ENCODE results near the gene EDRF1. TPM values are rescaled to one million over a fixed set of nuclear protein-coding genes. Genes with fewer than 3 reads are reported as not detected.

Gene EDRF1
- total RNA-seq, 1 donor from 2014 or later = 18.1 TPM

- ATAC-seq (no peak), DNase-seq (no peak)
- H3K27me3 ChIP-seq (ENCODE audit: low read depth) = no peaks in the 10 kb centered on the region
- H3K27ac ChIP-seq = no peak overlapping the region
- no peaks in the 10 kb centered on the region for H3K9me3 ChIP-seq
- H3K36me3 ChIP-seq = no peaks in the 10 kb centered on the region
- no peaks in the 10 kb centered on the region for H3K4me1 ChIP-seq
- H3K4me3 ChIP-seq = no peak overlapping the region
- TF ChIP-seq, protein P1, sequence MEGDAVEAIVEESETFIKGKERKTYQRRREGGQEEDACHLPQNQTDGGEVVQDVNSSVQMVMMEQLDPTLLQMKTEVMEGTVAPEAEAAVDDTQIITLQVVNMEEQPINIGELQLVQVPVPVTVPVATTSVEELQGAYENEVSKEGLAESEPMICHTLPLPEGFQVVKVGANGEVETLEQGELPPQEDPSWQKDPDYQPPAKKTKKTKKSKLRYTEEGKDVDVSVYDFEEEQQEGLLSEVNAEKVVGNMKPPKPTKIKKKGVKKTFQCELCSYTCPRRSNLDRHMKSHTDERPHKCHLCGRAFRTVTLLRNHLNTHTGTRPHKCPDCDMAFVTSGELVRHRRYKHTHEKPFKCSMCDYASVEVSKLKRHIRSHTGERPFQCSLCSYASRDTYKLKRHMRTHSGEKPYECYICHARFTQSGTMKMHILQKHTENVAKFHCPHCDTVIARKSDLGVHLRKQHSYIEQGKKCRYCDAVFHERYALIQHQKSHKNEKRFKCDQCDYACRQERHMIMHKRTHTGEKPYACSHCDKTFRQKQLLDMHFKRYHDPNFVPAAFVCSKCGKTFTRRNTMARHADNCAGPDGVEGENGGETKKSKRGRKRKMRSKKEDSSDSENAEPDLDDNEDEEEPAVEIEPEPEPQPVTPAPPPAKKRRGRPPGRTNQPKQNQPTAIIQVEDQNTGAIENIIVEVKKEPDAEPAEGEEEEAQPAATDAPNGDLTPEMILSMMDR (IDR thresholded peaks at IDR 0.05) = no peak
- intact Hi-C loops (cut with DNase I) = no loop called here
Observed at GRCh38 chr10:125683821-125684220, 35.7 kb upstream of the EDRF1 start.

- H3K36me3 ChIP-seq = no peaks in the 10 kb centered on the region
- ATAC-seq = peak in 1 of 2 donors; percentile 35
- intact Hi-C loops (cut with DNase I) = no loop called here
- H3K27me3 ChIP-seq (ENCODE audit: low read depth) = no peaks in the 10 kb centered on the region
- no peak overlapping the region for H3K4me3 ChIP-seq
- no peak for DNase-seq
- H3K9me3 ChIP-seq = no peaks in the 10 kb centered on the region
- no peaks in the 10 kb centered on the region for H3K4me1 ChIP-seq
- no peak overlapping the region for H3K27ac ChIP-seq
- TF ChIP-seq, protein P1 (IDR thresholded peaks at IDR 0.05) = no peak
Observed at GRCh38 chr10:125684581-125684980, 34.9 kb upstream of the EDRF1 start.

GRCh38 chr10:125687507-125688185 is 31.9 kb upstream of the EDRF1 start:
- H3K27me3 ChIP-seq (ENCODE audit: low read depth) = no peaks in the 10 kb centered on the region
- H3K9me3 ChIP-seq = no peaks in the 10 kb centered on the region
- TF ChIP-seq, protein P1 (IDR thresholded peaks at IDR 0.05) = no peak
- no peak overlapping the region for H3K4me3 ChIP-seq
- DNase-seq (no peak), ATAC-seq (no peak)
- H3K27ac ChIP-seq = no peak overlapping the region
- no peaks in the 10 kb centered on the region for H3K4me1 ChIP-seq
- H3K36me3 ChIP-seq = no peaks in the 10 kb centered on the region
- intact Hi-C loops (cut with DNase I) = no loop called here

DNA sequence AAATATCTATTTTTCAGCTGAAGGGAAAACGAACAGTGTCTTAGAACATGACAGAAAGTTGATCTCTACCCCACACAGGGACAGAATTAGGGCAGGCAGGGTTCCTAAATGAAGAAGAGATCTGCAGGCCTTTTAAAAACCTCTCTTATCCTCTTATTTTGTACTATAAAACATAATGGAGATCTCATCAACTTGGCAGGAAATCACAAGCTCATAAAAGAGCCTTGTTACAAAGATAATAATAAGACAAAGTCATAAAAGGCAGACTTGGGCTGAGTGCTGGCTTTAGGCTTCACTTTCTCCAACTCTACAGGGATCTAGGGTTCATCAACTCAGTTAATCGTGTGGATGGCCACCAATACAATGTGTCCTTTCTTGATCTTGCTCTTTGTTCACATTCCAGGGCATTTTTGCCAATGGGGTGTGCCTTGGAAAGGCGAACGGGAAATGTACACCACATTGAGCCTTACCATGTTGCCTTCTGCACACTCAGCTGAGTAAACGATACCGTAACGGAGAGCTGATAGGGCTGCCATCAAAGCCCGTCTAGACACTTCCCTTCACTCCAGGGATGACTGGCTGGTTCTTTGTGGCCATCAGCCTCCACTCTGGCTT is 29.4 kb upstream of the EDRF1 start:
- H3K27ac ChIP-seq = no peak overlapping the region
- DNase-seq = no peak
- no peak for ATAC-seq
- intact Hi-C loops (cut with DNase I) = no loop called here
- no peaks in the 10 kb centered on the region for H3K36me3 ChIP-seq
- H3K9me3 ChIP-seq = no peaks in the 10 kb centered on the region
- no peaks in the 10 kb centered on the region for H3K27me3 ChIP-seq (ENCODE audit: low read depth)
- no peak overlapping the region for H3K4me3 ChIP-seq
- TF ChIP-seq, protein P1 (IDR thresholded peaks at IDR 0.05) = no peak
- H3K4me1 ChIP-seq = no peaks in the 10 kb centered on the region

GRCh38 chr10:125691160-125691981 is 28.1 kb upstream of the EDRF1 start:
- TF ChIP-seq, protein P1 (IDR thresholded peaks at IDR 0.05) = no peak
- Histone ChIP-seq H3K27ac (no peak overlapping the region), H3K27me3 (ENCODE audit: low read depth) (no peaks in the 10 kb centered on the region), H3K9me3 (no peaks in the 10 kb centered on the region), H3K4me1 (no peaks in the 10 kb centered on the region), H3K36me3 (no peaks in the 10 kb centered on the region), H3K4me3 (no peak overlapping the region)
- intact Hi-C loops (cut with DNase I) = no loop called here
- no peak for ATAC-seq
- DNase-seq = no peak
